Upper lobe of left lung (tissue), 4 donors: ENCODE data around the gene SIAH1.

ENCODE experiments used
- POLR2A ChIP-seq, 4 donors: fragments of 450-650 bp; IDR thresholded peaks; one replicate each; pipeline ENCODE4 v1.5.1; 2016 to 2017; ENCODE audit warnings: antibody characterized with exemption in 4 of 4, mild to moderate bottlenecking in 2 of 4
- POLR2AphosphoS5 ChIP-seq, 2 donors: sonication (generic); formaldehyde crosslinking; IDR thresholded peaks; one replicate each; pipeline ENCODE4 v1.5.1; 2017; ENCODE audit warnings: antibody characterized with exemption in 2 of 2
- TF ChIP-seq, protein P1 (sequence below), 6 experiments: fragments of 450-650 bp in 4 of 6; fragments of 200-600 bp in 2 of 6; sonication (generic) in 2 of 6; IDR thresholded peaks; one replicate each; pipeline ENCODE4 v1.5.1; 2016 to 2019; ENCODE audit warnings: antibody characterized with exemption in 6 of 6

DNA sequence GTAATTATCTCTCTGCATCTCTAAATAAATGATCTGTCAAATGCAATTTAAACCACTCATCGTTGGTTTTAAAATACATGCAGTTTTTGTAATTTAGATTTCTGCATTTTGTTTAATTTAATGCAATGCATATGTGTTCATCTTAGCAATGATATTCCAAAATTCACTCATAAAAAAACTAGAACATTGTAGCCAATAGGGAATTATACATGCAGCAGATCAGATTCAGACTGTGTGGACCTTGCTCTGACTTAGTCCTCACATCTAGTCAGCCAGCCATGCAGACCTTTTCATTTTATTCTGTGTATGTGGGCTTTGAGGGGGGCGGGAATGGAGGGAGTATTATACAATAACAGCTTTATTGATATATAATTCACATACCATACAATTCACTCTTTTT lies 37.3 kb upstream of the SIAH1 start:
- TF ChIP-seq, protein P1, sequence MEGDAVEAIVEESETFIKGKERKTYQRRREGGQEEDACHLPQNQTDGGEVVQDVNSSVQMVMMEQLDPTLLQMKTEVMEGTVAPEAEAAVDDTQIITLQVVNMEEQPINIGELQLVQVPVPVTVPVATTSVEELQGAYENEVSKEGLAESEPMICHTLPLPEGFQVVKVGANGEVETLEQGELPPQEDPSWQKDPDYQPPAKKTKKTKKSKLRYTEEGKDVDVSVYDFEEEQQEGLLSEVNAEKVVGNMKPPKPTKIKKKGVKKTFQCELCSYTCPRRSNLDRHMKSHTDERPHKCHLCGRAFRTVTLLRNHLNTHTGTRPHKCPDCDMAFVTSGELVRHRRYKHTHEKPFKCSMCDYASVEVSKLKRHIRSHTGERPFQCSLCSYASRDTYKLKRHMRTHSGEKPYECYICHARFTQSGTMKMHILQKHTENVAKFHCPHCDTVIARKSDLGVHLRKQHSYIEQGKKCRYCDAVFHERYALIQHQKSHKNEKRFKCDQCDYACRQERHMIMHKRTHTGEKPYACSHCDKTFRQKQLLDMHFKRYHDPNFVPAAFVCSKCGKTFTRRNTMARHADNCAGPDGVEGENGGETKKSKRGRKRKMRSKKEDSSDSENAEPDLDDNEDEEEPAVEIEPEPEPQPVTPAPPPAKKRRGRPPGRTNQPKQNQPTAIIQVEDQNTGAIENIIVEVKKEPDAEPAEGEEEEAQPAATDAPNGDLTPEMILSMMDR (IDR thresholded peaks at IDR 0.05) = no peak
- TF ChIP-seq POLR2A (IDR thresholded peaks at IDR 0.05) = no peak
- no peak for TF ChIP-seq POLR2AphosphoS5 (IDR thresholded peaks at IDR 0.05)
